Neuronal stem cell (in vitro differentiated cells): ENCODE results near the gene DCLRE1B.

Source experiments
- DNase-seq: peaks from one replicate; pipeline ENCODE4 v3.0.0-alpha.2; 2013; ENCODE audit warnings: low spot score
- H2AFZ ChIP-seq: one replicate; pipeline ENCODE4 v1.6.1; 2013; ENCODE audit warnings: mild to moderate bottlenecking, low read length, inconsistent platforms
- H2AK5ac ChIP-seq: 2 replicates; pipeline ENCODE4 v1.6.1; 2013; ENCODE audit warnings: low read depth, mild to moderate bottlenecking, inconsistent platforms, low read length, moderate library complexity, mixed read lengths
- H2BK120ac ChIP-seq: 2 replicates; pipeline ENCODE4 v1.6.1; 2013; ENCODE audit warnings: low read depth, mild to moderate bottlenecking, inconsistent platforms, low read length, moderate library complexity, mixed read lengths
- H2BK12ac ChIP-seq: one replicate; pipeline ENCODE4 v1.6.1; 2013; ENCODE audit warnings: low read length, inconsistent platforms
- H2BK15ac ChIP-seq: 2 replicates; pipeline ENCODE4 v1.6.1; 2013; ENCODE audit warnings: mild to moderate bottlenecking, low read length, inconsistent platforms, mixed read lengths
- H2BK5ac ChIP-seq: one replicate; pipeline ENCODE4 v1.6.1; 2013; ENCODE audit warnings: inconsistent platforms, mild to moderate bottlenecking, low read length, moderate library complexity
- H3K14ac ChIP-seq: one replicate; pipeline ENCODE4 v1.6.1; 2013; ENCODE audit warnings: low read length, inconsistent platforms
- H3K18ac ChIP-seq: 2 replicates; pipeline ENCODE4 v1.6.1; 2013; ENCODE audit warnings: low read length, inconsistent platforms
- H3K23ac ChIP-seq: 2 replicates; pipeline ENCODE4 v1.6.1; 2013; ENCODE audit warnings: low read depth, mild to moderate bottlenecking, mixed read lengths, low read length, inconsistent platforms; ENCODE audit not compliant: poor library complexity
- H3K27ac ChIP-seq: replicated peaks from 3 replicates; pipeline ENCODE4 v1.5.1; 2013; ENCODE audit warnings: low read length, inconsistent platforms
- H3K27me3 ChIP-seq, 3 experiments: 2 replicates each; pipeline ENCODE4 v1.6.1; 2013; ENCODE audit warnings: low read length in 3 of 3, mild to moderate bottlenecking in 2 of 3, inconsistent platforms in 1 of 3, low read depth in 1 of 3, mixed read lengths in 1 of 3, moderate library complexity in 1 of 3; ENCODE audit not compliant: control insufficient read depth in 3 of 3, insufficient read depth in 3 of 3
- H3K36me3 ChIP-seq, 2 donors: replicated peaks in 1 of 2; 2 replicates each; pipeline ENCODE4 v1.6.1; 2013; ENCODE audit warnings: low read length in 2 of 2; ENCODE audit not compliant: control insufficient read depth in 2 of 2, insufficient read depth in 2 of 2
- H3K4ac ChIP-seq: 2 replicates; pipeline ENCODE4 v1.6.1; 2013; ENCODE audit warnings: inconsistent platforms, mild to moderate bottlenecking, low read length, moderate library complexity
- H3K4me1 ChIP-seq, 2 donors: 1 replicate in 1 of 2; 2 replicates in 1 of 2; pipeline ENCODE4 v1.6.1; 2013; ENCODE audit warnings: low read length in 2 of 2, low read depth in 1 of 2; ENCODE audit not compliant: control insufficient read depth in 2 of 2, insufficient read depth in 1 of 2
- H3K4me2 ChIP-seq: one replicate; pipeline ENCODE4 v1.6.1; 2013; ENCODE audit warnings: mild to moderate bottlenecking, low read length, inconsistent platforms; ENCODE audit not compliant: insufficient read depth, poor library complexity, severe bottlenecking
- H3K4me3 ChIP-seq, 2 donors: 2 replicates each; pipeline ENCODE4 v1.5.1; 2013; ENCODE audit warnings: low read length in 2 of 2, mild to moderate bottlenecking in 2 of 2, inconsistent platforms in 1 of 2, moderate library complexity in 1 of 2
- H3K79me1 ChIP-seq: one replicate; pipeline ENCODE4 v1.6.1; 2013; ENCODE audit warnings: low read depth, mild to moderate bottlenecking, inconsistent platforms, low read length, moderate library complexity
- H3K9ac ChIP-seq: one replicate; pipeline ENCODE4 v1.6.1; 2013; ENCODE audit warnings: mild to moderate bottlenecking, low read depth, low read length, inconsistent platforms; ENCODE audit not compliant: poor library complexity
- H3K9me3 ChIP-seq, 2 donors: replicated peaks in 1 of 2; 2 replicates each; pipeline versions ENCODE3 to v1.6.1; 2013; ENCODE audit warnings: low read length in 2 of 2, mild to moderate bottlenecking in 2 of 2, inconsistent platforms in 1 of 2, low read depth in 1 of 2, mixed read lengths in 1 of 2, moderate library complexity in 1 of 2; ENCODE audit not compliant: control insufficient read depth in 2 of 2, insufficient read depth in 1 of 2
- H4K8ac ChIP-seq: one replicate; pipeline ENCODE4 v1.6.1; 2013; ENCODE audit warnings: low read depth, mild to moderate bottlenecking, inconsistent platforms, low read length, moderate library complexity
- H4K91ac ChIP-seq: one replicate; pipeline ENCODE4 v1.6.1; 2013; ENCODE audit warnings: low read length, low read depth, mild to moderate bottlenecking, inconsistent platforms; ENCODE audit not compliant: poor library complexity
- WGBS, 2 donors: extraction: QIAGEN DNeasy Blood & Tissue Kit; methylation state at CpG; one replicate each; pipeline ENCODE4 v1.1.7; 2013; ENCODE audit warnings: missing lambda C conversion rate in 2 of 2, mixed read lengths in 1 of 2; ENCODE audit not compliant: insufficient read length in 2 of 2, insufficient replicate concordance in 1 of 2; ENCODE audit errors: extremely low coverage in 2 of 2; 5-methylcytosine and 5-hydroxymethylcytosine counted together

Gene DCLRE1B

DNA sequence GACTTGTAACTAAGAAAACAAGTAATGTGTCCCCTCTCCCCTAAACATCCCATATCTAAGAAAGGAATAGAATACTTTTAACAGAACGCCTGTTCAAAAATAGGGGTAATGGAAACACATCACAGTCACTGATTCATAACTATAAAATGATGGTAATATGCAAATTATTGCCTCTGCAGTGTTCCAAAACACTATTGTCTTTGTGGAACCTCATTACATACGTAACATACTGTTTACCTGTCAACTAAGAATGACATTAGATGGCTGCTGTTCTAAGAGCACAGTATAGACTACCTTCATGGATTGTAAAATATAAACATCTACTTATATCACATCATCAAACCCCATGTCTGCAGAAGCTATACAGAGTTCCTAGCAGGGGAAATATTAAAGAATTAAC is 14.3 kb upstream of the DCLRE1B start:
- no peak overlapping the region for H2BK5ac ChIP-seq
- no peak for DNase-seq
- H3K36me3 ChIP-seq, result peaks cover 0 to 18% of the 10 kb centered on the region in 2 donors
- no peak overlapping the region for H3K27ac ChIP-seq
- no peak overlapping the region for H4K8ac ChIP-seq
- H3K4ac ChIP-seq, result no peak overlapping the region
- no peaks in the 10 kb centered on the region for H3K27me3 ChIP-seq
- no peak overlapping the region for H2BK12ac ChIP-seq
- H3K4me2 ChIP-seq, result no peak overlapping the region
- no peaks in the 10 kb centered on the region for H3K4me1 ChIP-seq
- H3K9ac ChIP-seq, result no peak overlapping the region
- WGBS, 2 donors, result no CpG with 5 or more reads among the region's 2 CpGs
- H3K9me3 ChIP-seq, result no peaks in the 10 kb centered on the region
- H2AK5ac ChIP-seq, result no peak overlapping the region
- no peak overlapping the region for H4K91ac ChIP-seq
- no peak overlapping the region for H2AFZ ChIP-seq
- H3K14ac ChIP-seq, result no peak overlapping the region
- no peaks in the 10 kb centered on the region for H3K79me1 ChIP-seq
- no peak overlapping the region for H3K23ac ChIP-seq
- no peak overlapping the region for H3K18ac ChIP-seq
- no peak overlapping the region for H2BK15ac ChIP-seq
- H2BK120ac ChIP-seq, result no peak overlapping the region
- H3K4me3 ChIP-seq, result no peak overlapping the region

DNA sequence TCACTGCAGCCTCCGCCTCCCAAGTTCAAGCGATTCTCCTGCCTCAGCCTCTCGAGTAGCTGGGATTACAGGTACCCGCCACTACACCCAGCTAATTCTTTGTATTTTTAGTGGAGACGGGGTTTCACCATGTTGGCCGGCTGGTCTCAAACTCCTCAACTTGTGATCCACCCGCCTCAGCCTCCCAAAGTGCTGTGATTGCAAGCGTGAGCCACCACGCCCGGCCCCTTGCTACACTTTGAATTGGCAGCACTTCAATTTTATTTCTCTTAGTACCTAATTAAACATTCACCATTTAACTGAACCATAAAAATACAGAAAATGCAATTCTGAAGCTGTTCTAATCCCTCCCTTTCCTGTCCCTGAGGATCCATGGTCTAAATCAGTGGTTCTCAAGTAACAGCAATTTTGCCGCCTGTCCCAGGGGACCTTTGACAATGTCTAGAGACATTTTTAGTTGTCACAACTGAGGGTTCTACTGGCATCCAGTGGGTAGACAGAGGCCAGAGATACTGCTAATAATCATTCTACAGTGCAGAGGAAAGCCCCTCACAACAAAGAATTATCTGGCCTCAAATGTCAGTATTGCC is 13.4 kb upstream of the DCLRE1B start:
- peaks cover 0 to 27% of the 10 kb centered on the region in 2 donors for H3K36me3 ChIP-seq
- no peak for DNase-seq
- no peak overlapping the region for H2BK120ac ChIP-seq
- no peak overlapping the region for H2BK5ac ChIP-seq
- H3K4ac ChIP-seq, result no peak overlapping the region
- no peaks in the 10 kb centered on the region for H3K79me1 ChIP-seq
- H3K18ac ChIP-seq, result no peak overlapping the region
- H3K27me3 ChIP-seq, result no peaks in the 10 kb centered on the region
- no peaks in the 10 kb centered on the region for H3K9me3 ChIP-seq
- no peak overlapping the region for H3K23ac ChIP-seq
- H3K4me2 ChIP-seq, result no peak overlapping the region
- no CpG with 5 or more reads among the region's 11 CpGs for WGBS, 2 donors
- no peak overlapping the region for H3K27ac ChIP-seq
- H2BK12ac ChIP-seq, result no peak overlapping the region
- H2BK15ac ChIP-seq, result no peak overlapping the region
- no peak overlapping the region for H4K91ac ChIP-seq
- no peak overlapping the region for H2AK5ac ChIP-seq
- H3K4me3 ChIP-seq, result no peak overlapping the region
- no peak overlapping the region for H4K8ac ChIP-seq
- no peak overlapping the region for H3K14ac ChIP-seq
- H3K9ac ChIP-seq, result no peak overlapping the region
- no peak overlapping the region for H2AFZ ChIP-seq
- H3K4me1 ChIP-seq, result no peaks in the 10 kb centered on the region

DNA sequence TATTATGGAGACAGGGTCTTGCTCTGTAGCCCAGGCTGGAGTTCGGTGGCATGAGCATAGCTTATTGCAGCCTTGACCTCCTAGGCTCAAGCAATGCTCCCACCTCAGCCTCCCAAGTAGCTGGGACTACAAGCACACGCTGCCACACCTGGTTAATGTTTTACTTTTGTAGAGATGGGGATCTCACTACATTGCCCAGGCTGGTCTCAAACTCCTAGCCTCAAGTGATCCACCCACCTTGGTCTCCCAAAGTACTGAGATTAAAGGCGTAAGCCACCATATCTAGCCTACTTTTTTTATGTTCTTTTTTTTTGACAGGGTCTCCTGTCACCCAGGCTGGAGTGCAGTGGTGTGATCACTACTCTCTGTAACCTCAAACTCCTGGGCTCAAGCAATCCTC is 11.9 kb upstream of the DCLRE1B start:
- no peak overlapping the region for H3K4me3 ChIP-seq
- H3K9ac ChIP-seq, result no peak overlapping the region
- H3K23ac ChIP-seq, result no peak overlapping the region
- H3K14ac ChIP-seq, result no peak overlapping the region
- H3K27me3 ChIP-seq, result no peaks in the 10 kb centered on the region
- WGBS, 2 donors, result no CpG with 5 or more reads among the region's 3 CpGs
- H3K4ac ChIP-seq, result no peak overlapping the region
- no peak overlapping the region for H3K27ac ChIP-seq
- no peak overlapping the region for H2BK12ac ChIP-seq
- H3K79me1 ChIP-seq, result no peaks in the 10 kb centered on the region
- H4K91ac ChIP-seq, result no peak overlapping the region
- no peak for DNase-seq
- no peak overlapping the region for H3K18ac ChIP-seq
- H2AFZ ChIP-seq, result no peak overlapping the region
- H2BK5ac ChIP-seq, result no peak overlapping the region
- no peak overlapping the region for H2BK15ac ChIP-seq
- no peak overlapping the region for H2AK5ac ChIP-seq
- no peak overlapping the region for H2BK120ac ChIP-seq
- peaks cover 2 to 38% of the 10 kb centered on the region in 2 donors for H3K36me3 ChIP-seq
- H4K8ac ChIP-seq, result no peak overlapping the region
- H3K4me2 ChIP-seq, result no peak overlapping the region
- no peaks in the 10 kb centered on the region for H3K4me1 ChIP-seq
- H3K9me3 ChIP-seq, result no peaks in the 10 kb centered on the region

DNA sequence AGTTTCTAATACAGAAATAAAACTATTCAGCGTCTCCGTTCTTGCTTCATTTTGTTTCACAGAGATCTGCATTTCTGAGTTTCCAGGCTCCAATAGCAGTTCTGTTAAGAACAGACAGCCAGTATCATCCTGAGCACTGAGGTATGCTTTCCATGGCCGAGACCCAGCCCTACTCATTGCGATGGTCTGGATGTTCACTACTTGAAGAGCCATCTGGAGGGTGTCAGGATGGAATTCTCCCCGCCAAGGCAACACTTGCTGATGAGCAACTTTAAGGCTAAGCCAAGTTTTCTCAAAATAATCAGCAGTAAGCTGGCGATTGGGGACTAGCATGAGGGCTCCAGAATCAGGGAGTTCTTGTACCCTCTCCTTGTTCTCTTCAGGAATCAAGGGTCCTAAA is 10.0 kb upstream of the DCLRE1B start:
- no peak overlapping the region for H2BK5ac ChIP-seq
- H3K79me1 ChIP-seq, result no peaks in the 10 kb centered on the region
- no peak overlapping the region for H2AK5ac ChIP-seq
- no peak overlapping the region for H2BK12ac ChIP-seq
- H3K4me2 ChIP-seq, result no peak overlapping the region
- no peaks in the 10 kb centered on the region for H3K4me1 ChIP-seq
- H4K8ac ChIP-seq, result no peak overlapping the region
- peaks cover 3 to 56% of the 10 kb centered on the region in 2 donors for H3K36me3 ChIP-seq
- no peak overlapping the region for H3K18ac ChIP-seq
- WGBS, 2 donors, result no CpG with 5 or more reads among the region's 6 CpGs
- H3K9ac ChIP-seq, result no peak overlapping the region
- no peak overlapping the region for H4K91ac ChIP-seq
- H3K4me3 ChIP-seq, result no peak overlapping the region
- H3K27me3 ChIP-seq, result no peaks in the 10 kb centered on the region
- no peak overlapping the region for H3K4ac ChIP-seq
- H3K23ac ChIP-seq, result no peak overlapping the region
- no peak for DNase-seq
- no peak overlapping the region for H2BK120ac ChIP-seq
- H3K27ac ChIP-seq, result no peak overlapping the region
- H2BK15ac ChIP-seq, result no peak overlapping the region
- no peak overlapping the region for H2AFZ ChIP-seq
- H3K9me3 ChIP-seq, result no peaks in the 10 kb centered on the region
- H3K14ac ChIP-seq, result no peak overlapping the region
